ENCODE data around the gene MSANTD1. TPM values are rescaled to one million over a fixed set of nuclear protein-coding genes. Genes with fewer than 3 reads are reported as not detected.

Gene MSANTD1
- total and polyA plus RNA-seq, 2 donors (not counting 3 experiments of a cell fraction or from before 2014, with no cell fraction given): 0.14 to 1.2 TPM

GRCh38 chr4:3280466-3280865 lies 31.5 kb downstream of the MSANTD1 start:
- Histone ChIP-seq H3K9ac (replicated peaks; ENCODE audit: extremely low read depth, insufficient read depth, low read length) (no peak overlapping the region), H3K9me3 (replicated peaks; ENCODE audit: control insufficient read depth, insufficient read depth, low read length) (no peaks in the 10 kb centered on the region), H3K36me3 (ENCODE audit: control insufficient read depth in 2 of 2, extremely low read depth in 1 of 2, insufficient read depth in 2 of 2, low read length in 2 of 2) (no peaks in the 10 kb centered on the region), H3K4me1 (ENCODE audit: control insufficient read depth, extremely low read depth, insufficient read depth, low read length) (no peaks in the 10 kb centered on the region), H2AFZ (ENCODE audit: low read depth, low read length) (no peak overlapping the region), H4K20me1 (replicated peaks; ENCODE audit: control insufficient read depth, extremely low read depth, insufficient read depth, low read length) (no peaks in the 10 kb centered on the region), H3K4me2 (ENCODE audit: insufficient read depth, low read length) (no peak overlapping the region), H3K27me3 (ENCODE audit: control insufficient read depth in 2 of 2, insufficient read depth in 2 of 2, low read length in 2 of 2) (peaks cover 0 to 13% of the 10 kb centered on the region in 2 experiments), H3K9me1 (replicated peaks; ENCODE audit: control insufficient read depth, extremely low read depth, insufficient read depth, low read length) (no peaks in the 10 kb centered on the region), H3K4me3 (replicated peaks in 1 of 3; ENCODE audit: insufficient read depth in 1 of 3, low read depth in 1 of 3, low read length in 3 of 3) (no peak overlapping the region), H3K79me2 (ENCODE audit: control insufficient read depth, insufficient read depth, low read length) (no peaks in the 10 kb centered on the region), H3K27ac (ENCODE audit: insufficient read depth, low read depth, low read length) (no peak overlapping the region)
- FAIRE-seq (no peak), DNase-seq (ENCODE audit: low read depth, low spot score) (no peak)
- BruUV-seq (replicated peaks): no TSS peak
- CTCF ChIA-PET: no interaction called here
- dilution Hi-C loops (cut with MboI; ENCODE audit: extremely low pct_ligation_motif_present, low sequenced_read_pairs): no loop called here
- POLR2A ChIA-PET: no interaction called here
- intact Hi-C loops (cut with micrococcal nuclease): no loop called here
- no peak for TF ChIP-seq FOS (IDR thresholded peaks at IDR 0.05; ENCODE audit: borderline replicate concordance, insufficient read depth, low read length)
- no peak for TF ChIP-seq POLR2A (IDR thresholded peaks at IDR 0.05; ENCODE audit: low read depth, low read length)
- no peak for TF ChIP-seq POLR2AphosphoS5 (IDR thresholded peaks at IDR 0.05; ENCODE audit: insufficient read depth, low read depth, low read length)
- TF ChIP-seq MYC (IDR thresholded peaks at IDR 0.05; ENCODE audit: low read depth, low read length): no peak
- no peak for TF ChIP-seq MAX (IDR thresholded peaks at IDR 0.05; ENCODE audit: insufficient read depth, insufficient read length)
- TF ChIP-seq JUN (IDR thresholded peaks at IDR 0.05; ENCODE audit: borderline replicate concordance, insufficient read depth, insufficient read length, low read depth): no peak
- TF ChIP-seq EZH2 (IDR thresholded peaks at IDR 0.05; ENCODE audit: borderline replicate concordance, low read depth, low read length, severe bottlenecking): no peak
- TF ChIP-seq GATA2 (IDR thresholded peaks at IDR 0.05; ENCODE audit: insufficient read depth, insufficient read length, low read depth, low read length): no peak
- TF ChIP-seq CTCF (IDR thresholded peaks at IDR 0.05; ENCODE audit: extremely low read depth in 1 of 2, insufficient read depth in 1 of 2, low read depth in 1 of 2, low read length in 2 of 2): no peak
